ENCODE results near the gene ITPRID2.

Gene ITPRID2

GRCh38 chr2:181891258-181891965 lies at the start of gene ITPRID2:
ITPRID2 (plus strand) TSS chr2:181891730; CDS start chr2:181892067, 337 bp downstream.
- DNase-seq: peak; percentile 65

- no peak for DNase-seq
These were observed 46.8 kb upstream of the ITPRID2 start for GRCh38 chr2:181844551-181845290.

- DNase-seq: no peak
These were observed 44.9 kb upstream of the ITPRID2 start for GRCh38 chr2:181846399-181847197.

- no peak for DNase-seq
These were observed 44.4 kb upstream of the ITPRID2 start for GRCh38 chr2:181847198-181847556.

GRCh38 chr2:181847702-181848101 lies 43.8 kb upstream of the ITPRID2 start:
- DNase-seq: no peak

- DNase-seq: no peak
These were observed 43.2 kb upstream of the ITPRID2 start for GRCh38 chr2:181848261-181848886.

GRCh38 chr2:181849601-181850000 lies 41.9 kb upstream of the ITPRID2 start:
- DNase-seq: no peak

- no peak for DNase-seq
These were observed 40.5 kb upstream of the ITPRID2 start for GRCh38 chr2:181850936-181851560.

GRCh38 chr2:181851726-181852125 lies 39.8 kb upstream of the ITPRID2 start:
- DNase-seq: no peak

GRCh38 chr2:181853696-181854095 lies 37.8 kb upstream of the ITPRID2 start:
- no peak for DNase-seq

GRCh38 chr2:181857483-181857882 lies 34.0 kb upstream of the ITPRID2 start:
- DNase-seq: no peak

- DNase-seq: no peak
These were observed 32.9 kb upstream of the ITPRID2 start for GRCh38 chr2:181858600-181858999.

- no peak for DNase-seq
These were observed 32.4 kb upstream of the ITPRID2 start for GRCh38 chr2:181859123-181859522.

- no peak for DNase-seq
These were observed 31.7 kb upstream of the ITPRID2 start for GRCh38 chr2:181859803-181860202.

GRCh38 chr2:181861379-181861778 lies 30.2 kb upstream of the ITPRID2 start:
- no peak for DNase-seq

- DNase-seq: no peak
These were observed 28.8 kb upstream of the ITPRID2 start for GRCh38 chr2:181862583-181863281.

- no peak for DNase-seq
These were observed 19.4 kb upstream of the ITPRID2 start for GRCh38 chr2:181872178-181872577.

GRCh38 chr2:181876614-181877063 lies 14.9 kb upstream of the ITPRID2 start:
- DNase-seq: no peak

- no peak for DNase-seq
These were observed 14.3 kb upstream of the ITPRID2 start for GRCh38 chr2:181877181-181877664.

- no peak for DNase-seq
These were observed 13.1 kb upstream of the ITPRID2 start for GRCh38 chr2:181878448-181878847.

- DNase-seq: no peak
These were observed 12.2 kb upstream of the ITPRID2 start for GRCh38 chr2:181879295-181879694.
